PC-3 (cell line): ENCODE measurements around the gene MUCL3. TPM values are rescaled to one million over a fixed set of nuclear protein-coding genes. Genes with fewer than 3 reads are reported as not detected.
"Not testable (repeated sequence)": the region's sequence is repeated elsewhere in the genome, so short reads cannot be mapped to it uniquely, and the experiment has no call there.

ENCODE experiments used
- ATAC-seq: fragments of 200-7000 bp; cut with Tn5 transposase; 2 replicates; pipeline ENCODE4 v1.9.1; 2020; ENCODE audit warnings: mild to moderate bottlenecking, moderate library complexity
- BruUV-seq: library from RNA; stranded (reverse); fragments of 400-500 nt; replicated peaks from 2 replicates; lab custom pipeline; 2021; lab: Mats Ljungman, UMichigan
- CTCF ChIA-PET: fragments of 300-600 bp; sonication (Branson Sonifier 250); formaldehyde crosslinking; loops from one replicate; lab custom pipeline; 2022; ENCODE audit warnings: antibody characterized with exemption; lab: Charles Lee
- POLR2A ChIA-PET: fragments of 300-600 bp; sonication (Branson Sonifier 250); formaldehyde crosslinking; loops from one replicate; lab custom pipeline; 2022; ENCODE audit warnings: antibody characterized with exemption; ENCODE audit not compliant: unreplicated experiment; lab: Charles Lee
- DNase-seq: peaks from one replicate; pipeline ENCODE4 v3.0.0-alpha.2; 2015
- H2AFZ ChIP-seq: fragments of 300-600 bp; sonication (generic); 2 replicates; pipeline ENCODE4 v1.6.0; 2016; ENCODE audit warnings: antibody characterized with exemption, low read length
- H3F3A ChIP-seq: fragments of 300-600 bp; sonication (generic); one replicate; pipeline ENCODE4 v1.6.0; 2017; ENCODE audit warnings: antibody characterized with exemption, low read length, control low read depth, mild to moderate bottlenecking; ENCODE audit not compliant: unreplicated experiment
- H3K27ac ChIP-seq: fragments of 300-600 bp; sonication (generic); 2 replicates; pipeline ENCODE4 v1.5.1; 2016; ENCODE audit warnings: mild to moderate bottlenecking, low read length
- H3K27me3 ChIP-seq: fragments of 300-600 bp; sonication (generic); 2 replicates; pipeline ENCODE4 v1.6.1; 2016; ENCODE audit warnings: low read length, mixed read lengths
- H3K36me3 ChIP-seq: fragments of 300-600 bp; sonication (generic); 2 replicates; pipeline ENCODE4 v1.6.1; 2016; ENCODE audit warnings: low read depth, mixed run types, low read length, mixed read lengths
- H3K4me1 ChIP-seq: fragments of 300-600 bp; sonication (generic); 2 replicates; pipeline ENCODE4 v1.5.1; 2016; ENCODE audit warnings: low read length; ENCODE audit not compliant: insufficient read depth
- H3K4me2 ChIP-seq: fragments of 300-600 bp; sonication (generic); 2 replicates; pipeline ENCODE4 v1.6.0; 2016; ENCODE audit warnings: low read length
- H3K4me3 ChIP-seq: fragments of 300-600 bp; sonication (generic); 2 replicates; pipeline ENCODE4 v1.5.1; 2016; ENCODE audit warnings: mild to moderate bottlenecking, low read length, mixed read lengths
- H3K79me2 ChIP-seq: fragments of 300-600 bp; sonication (generic); 2 replicates; pipeline ENCODE4 v1.6.1; 2017; ENCODE audit warnings: low read length, mixed read lengths
- H3K9ac ChIP-seq: fragments of 300-600 bp; sonication (generic); 2 replicates; pipeline ENCODE4 v1.6.0; 2016; ENCODE audit warnings: mild to moderate bottlenecking, low read length
- H3K9me2 ChIP-seq: fragments of 300-600 bp; sonication (generic); replicated peaks from 2 replicates; pipeline ENCODE4 v1.6.1; 2016; ENCODE audit warnings: mixed run types, low read length, mixed read lengths
- H3K9me3 ChIP-seq: fragments of 300-600 bp; sonication (generic); 2 replicates; pipeline ENCODE4 v1.6.1; 2016; ENCODE audit warnings: low read length, mixed read lengths
- H4K20me1 ChIP-seq: fragments of 300-600 bp; sonication (generic); 2 replicates; pipeline ENCODE4 v1.6.1; 2016; ENCODE audit warnings: low read length, mixed read lengths
- EZH2 ChIP-seq: fragments of 300-600 bp; sonication (generic); IDR thresholded peaks from one replicate; pipeline ENCODE4 v1.6.1; 2017; ENCODE audit warnings: antibody characterized with exemption, mild to moderate bottlenecking, low read length; ENCODE audit not compliant: unreplicated experiment
- EZH2phosphoT487 ChIP-seq: fragments of 300-600 bp; sonication (generic); IDR thresholded peaks from 2 replicates; pipeline ENCODE4 v1.6.1; 2018; ENCODE audit warnings: mild to moderate bottlenecking, antibody characterized with exemption, low read length, borderline replicate concordance
- intact Hi-C: fragments of 100-400 bp; cut with micrococcal nuclease; formaldehyde crosslinking; loops from 2 replicates; pipeline ENCODE4 v1.9.0; 2023
- total RNA-seq: library from RNA; depleted of rRNA; stranded (reverse); fragments of >200 nt; gene quantifications from 2 replicates; pipeline ENCODE4 v1.2.3, GENCODE V29; 2014
- TF ChIP-seq, protein P1 (sequence below): fragments of 300-600 bp; sonication (generic); conservative IDR thresholded peaks from 2 replicates; pipeline ENCODE4 v1.5.1; 2017; ENCODE audit warnings: antibody characterized with exemption, low read depth, mild to moderate bottlenecking, low read length

The MUCL3 gene
- total RNA-seq, 1 experiment from 2014 or later, result 0.04 TPM

GRCh38 chr6:30998785-30999184, 58.0 kb downstream of the MUCL3 start:
- H3K4me1 ChIP-seq, result peaks cover 19% of the 10 kb centered on the region
- peak; percentile 87 for DNase-seq
- H3K9ac ChIP-seq, result no peak overlapping the region
- no TSS peak for BruUV-seq
- no peak overlapping the region for H2AFZ ChIP-seq
- H3K9me3 ChIP-seq, result no peaks in the 10 kb centered on the region
- TF ChIP-seq EZH2phosphoT487 (no peak), EZH2 (no peak)
- TF ChIP-seq, protein P1, sequence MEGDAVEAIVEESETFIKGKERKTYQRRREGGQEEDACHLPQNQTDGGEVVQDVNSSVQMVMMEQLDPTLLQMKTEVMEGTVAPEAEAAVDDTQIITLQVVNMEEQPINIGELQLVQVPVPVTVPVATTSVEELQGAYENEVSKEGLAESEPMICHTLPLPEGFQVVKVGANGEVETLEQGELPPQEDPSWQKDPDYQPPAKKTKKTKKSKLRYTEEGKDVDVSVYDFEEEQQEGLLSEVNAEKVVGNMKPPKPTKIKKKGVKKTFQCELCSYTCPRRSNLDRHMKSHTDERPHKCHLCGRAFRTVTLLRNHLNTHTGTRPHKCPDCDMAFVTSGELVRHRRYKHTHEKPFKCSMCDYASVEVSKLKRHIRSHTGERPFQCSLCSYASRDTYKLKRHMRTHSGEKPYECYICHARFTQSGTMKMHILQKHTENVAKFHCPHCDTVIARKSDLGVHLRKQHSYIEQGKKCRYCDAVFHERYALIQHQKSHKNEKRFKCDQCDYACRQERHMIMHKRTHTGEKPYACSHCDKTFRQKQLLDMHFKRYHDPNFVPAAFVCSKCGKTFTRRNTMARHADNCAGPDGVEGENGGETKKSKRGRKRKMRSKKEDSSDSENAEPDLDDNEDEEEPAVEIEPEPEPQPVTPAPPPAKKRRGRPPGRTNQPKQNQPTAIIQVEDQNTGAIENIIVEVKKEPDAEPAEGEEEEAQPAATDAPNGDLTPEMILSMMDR, result no peak
- no peaks in the 10 kb centered on the region for H3K9me2 ChIP-seq
- H3F3A ChIP-seq, result no peaks in the 10 kb centered on the region
- no peaks in the 10 kb centered on the region for H3K36me3 ChIP-seq
- ChIA-PET CTCF (interaction anchor here (0.7 kb wide), 1 partner anchor 58 kb away, joined by 3 read pairs; no protein-coding TSS in a partner anchor), POLR2A (no interaction called here)
- H3K27ac ChIP-seq, result peak overlapping the region; percentile 58
- H3K79me2 ChIP-seq, result no peaks in the 10 kb centered on the region
- no peak overlapping the region for H3K4me3 ChIP-seq
- no peaks in the 10 kb centered on the region for H4K20me1 ChIP-seq
- ATAC-seq, result peak; percentile 92
- intact Hi-C loops, result no loop called here
- H3K27me3 ChIP-seq, result no peaks in the 10 kb centered on the region
- H3K4me2 ChIP-seq, result peak overlapping the region; percentile 9

DNA sequence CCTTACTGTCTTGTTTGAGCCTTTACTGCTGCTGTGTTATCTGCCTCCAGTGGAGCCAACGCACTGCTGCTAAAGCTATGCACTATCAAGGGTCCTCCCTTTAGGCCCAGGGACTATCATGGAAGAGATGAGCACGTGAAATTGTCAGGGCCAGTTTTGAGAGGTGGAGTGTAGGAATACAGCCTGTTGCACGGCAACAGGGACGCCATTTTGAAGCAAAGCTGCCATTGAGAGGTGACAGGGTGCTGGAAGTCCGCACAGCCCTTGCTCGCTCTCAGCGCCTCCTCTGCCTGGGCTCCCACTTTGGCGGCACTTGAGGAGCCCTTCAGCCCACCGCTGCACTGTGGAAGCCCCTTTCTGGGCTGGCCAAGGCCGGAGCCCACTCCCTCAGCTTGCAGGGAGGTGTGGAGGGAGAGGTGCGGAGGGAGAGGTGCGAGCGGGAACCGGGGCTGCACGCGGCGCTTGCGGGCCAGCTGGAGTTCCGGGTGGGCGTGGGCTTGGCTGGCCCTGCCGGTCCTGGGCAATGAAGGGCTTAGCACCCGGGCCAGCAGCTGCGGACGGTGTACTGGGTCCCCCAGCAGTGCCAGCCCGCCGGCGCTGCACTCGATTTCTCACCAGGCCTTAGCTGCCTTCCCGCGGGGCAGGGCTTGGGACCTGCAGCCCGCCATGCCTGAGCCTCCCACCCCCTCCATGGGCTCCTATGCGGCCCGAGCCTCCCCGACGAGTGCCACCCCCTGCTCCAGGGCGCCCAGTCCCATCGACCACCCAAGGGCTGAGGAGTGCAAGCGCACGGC, 59.5 kb downstream of the MUCL3 start:
- BruUV-seq, H3K27me3 ChIP-seq, POLR2A ChIA-PET, CTCF ChIA-PET, intact Hi-C loops, H3K9me2 ChIP-seq, H4K20me1 ChIP-seq, H3K4me2 ChIP-seq, ATAC-seq, H3K9ac ChIP-seq, H3K27ac ChIP-seq, DNase-seq, H3F3A ChIP-seq, H2AFZ ChIP-seq, H3K9me3 ChIP-seq, H3K79me2 ChIP-seq, H3K4me3 ChIP-seq, H3K36me3 ChIP-seq: not testable (repeated sequence)
- peaks cover 31% of the 10 kb centered on the region for H3K4me1 ChIP-seq

DNA sequence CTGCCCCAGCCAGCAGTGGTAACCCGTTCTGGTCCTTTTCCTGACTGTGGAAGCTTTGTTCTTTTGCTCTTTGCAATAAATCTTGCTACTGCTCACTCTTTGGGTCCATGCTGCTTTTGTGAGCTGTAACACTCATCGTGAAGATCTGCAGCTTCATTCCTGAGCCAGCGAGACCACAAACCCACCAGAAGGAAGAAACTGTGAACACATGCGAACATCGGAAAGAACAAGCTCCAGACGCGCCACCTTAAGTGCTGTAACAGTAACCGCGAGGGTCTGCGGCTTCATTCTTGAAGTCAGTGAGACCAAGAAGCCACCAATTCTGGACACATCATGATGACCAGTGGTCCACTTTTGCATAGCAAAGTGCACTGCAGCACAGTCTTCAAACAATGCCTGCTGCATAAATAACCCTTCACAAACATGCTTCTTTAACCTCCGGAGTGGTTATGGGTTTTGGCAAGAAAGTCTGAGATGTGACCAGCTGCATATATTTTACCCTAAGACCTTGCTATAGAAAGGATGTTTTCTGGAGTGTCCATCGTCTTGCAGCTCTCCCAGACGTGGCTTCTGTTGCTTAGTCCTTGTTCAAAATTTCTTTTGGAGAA, 60.6 kb downstream of the MUCL3 start:
- no peak overlapping the region for H3K27ac ChIP-seq
- TF ChIP-seq EZH2phosphoT487 (no peak), EZH2 (no peak)
- TF ChIP-seq, protein P1, result no peak
- no peak overlapping the region for H3K4me3 ChIP-seq
- H3K36me3 ChIP-seq, result no peaks in the 10 kb centered on the region
- H2AFZ ChIP-seq, result no peak overlapping the region
- no peak overlapping the region for H3K4me2 ChIP-seq
- no peaks in the 10 kb centered on the region for H3K27me3 ChIP-seq
- DNase-seq, result no peak
- H3K79me2 ChIP-seq, result no peaks in the 10 kb centered on the region
- H4K20me1 ChIP-seq, result no peaks in the 10 kb centered on the region
- POLR2A ChIA-PET, result no interaction called here
- intact Hi-C loops, result no loop called here
- H3K9me3 ChIP-seq, result no peaks in the 10 kb centered on the region
- H3F3A ChIP-seq, result no peaks in the 10 kb centered on the region
- peaks cover 31% of the 10 kb centered on the region for H3K4me1 ChIP-seq
- ATAC-seq, result no peak
- H3K9me2 ChIP-seq, result no peaks in the 10 kb centered on the region
- no TSS peak for BruUV-seq
- H3K9ac ChIP-seq, result no peak overlapping the region
- CTCF ChIA-PET, result no interaction called here
